NCI-H1048 (cell line): ENCODE results near the gene PPEF2.
"Not testable (repeated sequence)": the region's sequence is repeated elsewhere in the genome, so short reads cannot be mapped to it uniquely, and the experiment has no call there.

ENCODE experiments used
- DNase-seq: peaks from one replicate; lab custom pipeline; 2025; lab: John Stamatoyannopoulos, UW

The PPEF2 gene, protein sequence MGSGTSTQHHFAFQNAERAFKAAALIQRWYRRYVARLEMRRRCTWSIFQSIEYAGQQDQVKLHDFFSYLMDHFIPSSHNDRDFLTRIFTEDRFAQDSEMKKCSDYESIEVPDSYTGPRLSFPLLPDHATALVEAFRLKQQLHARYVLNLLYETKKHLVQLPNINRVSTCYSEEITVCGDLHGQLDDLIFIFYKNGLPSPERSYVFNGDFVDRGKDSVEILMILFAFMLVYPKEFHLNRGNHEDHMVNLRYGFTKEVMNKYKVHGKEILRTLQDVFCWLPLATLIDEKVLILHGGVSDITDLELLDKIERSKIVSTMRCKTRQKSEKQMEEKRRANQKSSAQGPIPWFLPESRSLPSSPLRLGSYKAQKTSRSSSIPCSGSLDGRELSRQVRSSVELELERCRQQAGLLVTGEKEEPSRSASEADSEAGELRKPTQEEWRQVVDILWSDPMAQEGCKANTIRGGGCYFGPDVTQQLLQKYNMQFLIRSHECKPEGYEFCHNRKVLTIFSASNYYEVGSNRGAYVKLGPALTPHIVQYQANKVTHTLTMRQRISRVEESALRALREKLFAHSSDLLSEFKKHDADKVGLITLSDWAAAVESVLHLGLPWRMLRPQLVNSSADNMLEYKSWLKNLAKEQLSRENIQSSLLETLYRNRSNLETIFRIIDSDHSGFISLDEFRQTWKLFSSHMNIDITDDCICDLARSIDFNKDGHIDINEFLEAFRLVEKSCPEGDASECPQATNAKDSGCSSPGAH

GRCh38 chr4:75902352-75902751, at the start of gene PPEF2:
TSS of gene PPEF2 (minus strand) at chr4:75902452. CDS start at chr4:75896325, 6,127 bp downstream.
- DNase-seq, result no peak

DNA sequence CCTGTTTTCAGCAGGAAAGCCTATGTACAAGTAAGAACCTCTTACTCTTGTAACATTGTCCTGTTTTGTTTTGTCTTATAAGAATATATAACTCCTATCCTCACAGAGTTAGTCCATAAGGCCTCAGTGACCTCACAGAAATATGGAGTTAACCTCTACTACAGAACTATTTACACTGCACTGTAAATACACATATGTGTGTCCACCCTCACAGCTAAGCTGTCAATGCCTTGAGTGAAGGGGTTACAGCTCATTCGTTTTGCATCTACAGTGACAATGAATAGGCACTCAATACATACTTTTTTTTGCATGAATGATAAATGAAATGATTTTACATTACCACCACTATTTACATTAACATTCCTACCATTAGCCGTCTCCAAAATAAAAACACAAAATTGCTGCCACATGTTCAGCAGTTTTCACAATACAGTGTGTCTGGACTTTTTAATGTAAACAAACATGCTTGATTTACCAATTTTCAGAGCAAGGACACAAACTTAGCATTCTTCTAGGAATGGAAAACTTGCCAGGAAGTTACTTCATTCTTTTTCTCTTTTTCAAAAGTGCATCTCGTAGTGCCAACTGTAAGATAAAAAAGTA, 48.1 kb upstream of the PPEF2 start:
- no peak for DNase-seq

DNA sequence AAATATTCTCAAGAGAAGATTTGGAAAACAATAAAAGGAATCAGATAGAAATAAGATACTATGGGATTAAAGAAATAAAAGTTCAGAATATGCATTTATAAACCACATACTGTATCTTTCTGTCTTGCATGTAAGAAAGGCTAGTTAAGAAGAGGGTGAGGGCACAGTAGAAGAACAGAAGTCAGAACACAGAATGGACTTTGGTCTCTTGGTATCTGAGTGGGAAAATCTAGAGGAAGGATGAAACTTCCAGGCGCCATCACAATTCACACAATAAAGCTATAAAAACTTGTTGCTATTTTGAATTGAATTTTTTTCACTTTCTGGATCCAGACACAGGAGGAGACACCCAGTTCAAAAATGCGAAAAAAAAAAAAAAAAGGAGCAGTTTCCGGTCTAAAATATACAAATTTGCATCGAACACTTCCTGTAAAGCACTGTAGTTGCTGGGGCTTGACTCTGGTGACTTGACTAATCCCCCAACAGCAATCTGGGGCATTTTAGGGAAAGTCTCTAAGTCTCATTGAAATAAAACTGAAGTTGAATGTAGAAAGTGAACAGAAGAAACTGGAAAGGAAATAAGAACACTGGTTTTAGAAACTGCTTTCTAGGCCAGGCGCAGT, 46.7 kb upstream of the PPEF2 start:
- DNase-seq, result no peak

GRCh38 chr4:75940692-75941253, 38.5 kb upstream of the PPEF2 start, which contains the start of gene NAAA:
TSS of gene NAAA (minus strand) at chr4:75941013. CDS start at chr4:75940949, 64 bp downstream.
- DNase-seq, result peak; percentile 29

DNA sequence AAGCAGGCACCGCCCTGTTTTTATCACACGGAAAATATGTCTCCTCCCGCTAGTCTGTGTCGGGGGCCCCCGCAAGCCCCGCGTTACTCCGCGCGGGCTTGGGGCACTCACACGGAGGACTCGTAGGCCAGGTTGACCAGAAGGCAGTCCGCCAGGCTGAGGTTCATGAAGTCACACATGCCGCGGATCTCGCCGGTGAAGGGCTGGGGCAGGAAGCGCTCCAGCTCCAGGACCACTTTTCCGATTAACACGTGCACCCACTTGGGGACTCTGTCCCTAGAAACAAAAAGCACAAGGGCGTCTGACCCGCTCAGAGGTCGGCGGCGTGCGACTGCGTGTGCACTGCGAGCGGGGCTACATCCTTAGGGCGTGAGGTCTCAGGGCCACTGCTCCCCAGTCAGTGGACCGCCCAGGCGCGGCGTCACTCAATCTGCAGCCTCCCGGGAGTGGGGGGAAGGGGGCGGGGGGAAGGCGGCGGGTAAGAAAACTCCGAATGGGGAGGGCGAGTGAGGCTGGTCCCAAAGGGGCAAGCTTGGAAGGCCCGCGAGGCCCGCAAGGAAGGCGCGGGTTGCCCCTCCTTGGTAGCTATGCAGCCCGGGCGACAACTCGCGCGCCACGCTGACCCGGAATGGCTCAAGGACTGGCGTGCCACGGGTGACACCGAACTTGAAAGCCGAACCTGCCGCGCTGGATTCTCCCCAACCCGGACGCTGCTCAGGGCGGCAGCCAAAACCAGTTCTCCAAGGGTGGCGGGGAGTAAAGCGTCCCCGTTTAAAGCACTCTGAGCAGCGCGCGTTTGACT, 37.8 kb upstream of the PPEF2 start:
- no peak for DNase-seq

- DNase-seq, result no peak
Measured at GRCh38 chr4:75935628-75936027, 33.4 kb upstream of the PPEF2 start.

DNA sequence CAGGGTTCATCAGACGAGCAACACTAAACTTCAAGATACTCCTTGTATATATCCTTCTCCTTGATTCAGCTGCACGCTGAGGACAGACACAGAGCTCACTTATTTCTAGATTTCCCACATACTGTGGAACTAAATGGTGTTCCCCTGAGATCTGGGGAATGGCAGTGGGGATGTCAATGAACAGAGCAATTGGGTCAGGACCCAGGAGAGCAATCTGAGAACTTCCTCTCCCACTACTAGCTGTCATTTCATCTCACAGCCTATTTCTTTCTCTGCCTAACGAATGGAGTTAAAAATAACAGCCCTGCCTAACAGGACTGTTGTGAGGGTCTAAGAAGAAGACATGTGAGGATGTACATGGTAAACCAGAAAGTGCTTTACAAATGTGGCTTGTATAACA, 27.9 kb upstream of the PPEF2 start:
- no peak for DNase-seq

GRCh38 chr4:75924916-75925315, 22.7 kb upstream of the PPEF2 start:
- not testable (repeated sequence) for DNase-seq

- DNase-seq, result no peak
Measured at GRCh38 chr4:75924309-75924827, 22.1 kb upstream of the PPEF2 start.

GRCh38 chr4:75922588-75922987, 20.3 kb upstream of the PPEF2 start:
- no peak for DNase-seq

- DNase-seq, result no peak
Measured at GRCh38 chr4:75921910-75922309, 19.7 kb upstream of the PPEF2 start.

- no peak for DNase-seq
Measured at GRCh38 chr4:75920327-75920726, 18.1 kb upstream of the PPEF2 start.

DNA sequence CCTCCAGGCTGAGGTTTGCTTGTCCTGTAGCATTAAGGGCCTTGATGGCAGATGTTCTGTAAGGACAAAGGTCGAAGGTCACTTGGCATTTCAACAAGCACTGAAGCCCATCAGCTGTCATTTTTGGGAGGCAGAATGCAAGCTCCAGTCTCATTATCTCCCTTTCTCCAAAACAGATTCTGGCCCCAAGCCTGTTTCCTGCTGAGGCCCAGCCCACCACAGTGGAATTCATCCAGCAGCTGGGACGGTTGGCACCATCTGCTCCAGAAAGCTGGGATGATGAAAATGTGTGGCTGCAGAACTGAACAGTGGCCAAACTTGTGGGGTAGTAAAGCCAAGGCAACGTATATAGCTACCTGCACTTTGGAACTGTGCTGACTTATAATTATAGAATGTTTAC, 17.7 kb upstream of the PPEF2 start:
- no peak for DNase-seq

- DNase-seq, result no peak
Measured at GRCh38 chr4:75916091-75916661, 13.9 kb upstream of the PPEF2 start.

- DNase-seq, result no peak
Measured at GRCh38 chr4:75912968-75913367, 10.7 kb upstream of the PPEF2 start.

- DNase-seq, result not testable (repeated sequence)
Measured at GRCh38 chr4:75910831-75911230, 8.6 kb upstream of the PPEF2 start.

DNA sequence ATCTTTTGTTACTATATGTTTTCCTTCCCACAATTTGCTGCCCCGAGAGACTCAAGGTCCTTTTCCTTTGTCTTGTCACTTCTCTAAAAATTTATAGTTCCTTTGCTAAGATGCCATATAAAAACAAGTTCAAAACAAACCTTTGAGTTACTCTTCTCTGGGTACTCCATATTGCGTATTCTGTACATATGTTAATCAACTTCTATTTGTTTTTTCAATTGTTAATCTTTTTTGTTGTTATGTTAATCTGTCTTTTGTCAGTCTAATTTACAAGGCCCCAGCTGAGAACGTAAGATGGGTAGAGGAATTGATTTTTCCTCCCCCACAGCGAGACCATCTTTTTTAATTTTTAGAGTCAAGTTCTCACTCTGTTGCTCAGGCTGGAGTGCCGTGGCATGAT, 7.2 kb upstream of the PPEF2 start:
- no peak for DNase-seq

DNA sequence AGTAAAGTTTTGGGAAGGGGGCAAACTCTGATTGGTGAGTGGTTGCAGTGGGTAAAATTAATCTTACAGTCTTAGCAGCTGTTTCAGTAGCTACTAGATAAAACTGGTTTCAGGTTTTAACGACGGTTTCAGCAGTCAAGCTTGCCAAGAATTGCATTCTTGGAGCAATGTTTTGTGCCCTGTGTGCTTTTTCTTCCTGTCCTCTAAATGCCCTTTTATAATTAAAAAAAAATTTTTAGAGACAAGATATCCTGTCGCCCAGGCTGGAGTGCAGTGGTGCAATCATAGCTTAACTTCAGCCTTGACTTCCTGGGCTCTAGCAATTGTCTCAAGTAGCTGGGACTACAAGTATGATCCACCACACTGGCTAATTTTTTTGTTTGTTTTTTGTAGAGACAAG, 6.3 kb upstream of the PPEF2 start:
- DNase-seq, result no peak

DNA sequence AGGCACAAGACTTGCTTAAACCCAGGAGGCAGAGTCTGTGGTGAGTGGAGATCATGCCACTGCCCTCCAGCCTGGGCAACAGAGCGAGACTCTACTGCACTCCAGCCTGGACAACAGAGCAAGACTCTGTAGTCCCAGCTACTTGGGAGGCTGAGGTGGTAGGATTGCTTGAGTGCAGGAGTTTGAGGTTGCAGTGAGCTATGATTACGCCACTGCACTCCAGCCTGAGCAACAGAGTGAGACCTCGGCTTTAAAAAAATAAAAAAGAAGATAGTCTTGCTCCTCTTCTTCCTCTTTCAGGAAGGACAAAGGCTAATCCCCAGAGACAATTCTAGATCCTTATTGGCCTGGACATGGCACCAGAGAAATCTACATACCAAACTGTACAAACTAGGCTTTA, 5.7 kb upstream of the PPEF2 start:
- no peak for DNase-seq

DNA sequence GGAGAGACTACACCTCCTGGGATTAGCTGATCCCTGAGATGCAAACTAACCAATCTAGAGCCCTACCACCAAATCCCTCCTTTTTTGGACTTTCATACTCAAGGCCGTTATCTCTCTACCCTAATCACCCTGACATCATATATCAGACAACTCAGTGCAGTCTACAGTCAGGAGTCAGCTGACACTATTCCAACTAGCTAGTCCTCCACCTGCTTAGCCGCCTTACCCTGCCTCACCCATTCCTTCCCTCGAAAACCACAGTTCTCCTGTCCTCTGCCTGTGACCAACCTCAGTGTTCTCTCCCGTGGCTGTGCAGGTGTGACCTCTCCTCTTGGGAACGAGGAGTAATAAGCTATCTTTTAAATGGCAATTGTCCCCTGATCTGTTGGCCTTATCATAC, 1.8 kb upstream of the PPEF2 start:
- no peak for DNase-seq

GRCh38 chr4:75898536-75898935, 3.7 kb downstream of the PPEF2 start:
- DNase-seq, result no peak
